HAP-1 (cell line): ENCODE measurements around the gene C5orf15.
A peak's percentile ranks its signal among the peaks of the same experiment; 100 is the strongest.

Experiments
- DNase-seq, 2 experiments: peaks; one replicate each; pipeline ENCODE4 v3.0.0-alpha.2; 2016 to 2020; ENCODE audit warnings: low spot score in 2 of 2
- H3K27me3 ChIP-seq: fragments of 250-450 bp; sonication (Bioruptor Pico); 2 replicates; pipeline ENCODE4 v1.5.1; 2020; ENCODE audit warnings: low read depth, mild to moderate bottlenecking, moderate library complexity
- H3K36me3 ChIP-seq: fragments of 250-450 bp; sonication (Bioruptor Pico); replicated peaks from 2 replicates; pipeline ENCODE4 v1.5.1; 2020; ENCODE audit warnings: mild to moderate bottlenecking
- H3K4me1 ChIP-seq: fragments of 250-450 bp; sonication (Bioruptor Pico); 2 replicates; pipeline ENCODE4 v1.5.1; 2020; ENCODE audit warnings: mild to moderate bottlenecking
- H3K4me3 ChIP-seq: fragments of 250-450 bp; sonication (Bioruptor Pico); 2 replicates; pipeline ENCODE4 v1.5.1; 2020; ENCODE audit warnings: mild to moderate bottlenecking, moderate library complexity
- H3K9me3 ChIP-seq: fragments of 250-450 bp; sonication (Bioruptor Pico); 2 replicates; pipeline ENCODE4 v1.5.1; 2020; ENCODE audit warnings: mild to moderate bottlenecking, moderate library complexity
- in situ Hi-C: fragments of 300-500 bp; cut with MboI; formaldehyde crosslinking; loops from 3 replicates; pipeline ENCODE4 v1.14.3; 2020; ENCODE audit warnings: low sequenced_read_pairs, inconsistent platforms, mixed read lengths

C5orf15 gene

GRCh38 chr5:133998807-133999206 lies 30.4 kb upstream of the C5orf15 start:
- no peaks in the 10 kb centered on the region for H3K27me3 ChIP-seq
- DNase-seq: no peak
- no peaks in the 10 kb centered on the region for H3K9me3 ChIP-seq
- H3K4me1 ChIP-seq: peaks cover 13% of the 10 kb centered on the region
- H3K36me3 ChIP-seq: peaks cover 30% of the 10 kb centered on the region
- in situ Hi-C loops: no loop called here
- H3K4me3 ChIP-seq: no peak overlapping the region

GRCh38 chr5:133998042-133998441 lies 29.6 kb upstream of the C5orf15 start:
- Histone ChIP-seq H3K4me1 (peaks cover 13% of the 10 kb centered on the region), H3K36me3 (peaks cover 25% of the 10 kb centered on the region), H3K4me3 (no peak overlapping the region), H3K27me3 (no peaks in the 10 kb centered on the region), H3K9me3 (no peaks in the 10 kb centered on the region)
- in situ Hi-C loops: no loop called here
- no peak for DNase-seq

DNA sequence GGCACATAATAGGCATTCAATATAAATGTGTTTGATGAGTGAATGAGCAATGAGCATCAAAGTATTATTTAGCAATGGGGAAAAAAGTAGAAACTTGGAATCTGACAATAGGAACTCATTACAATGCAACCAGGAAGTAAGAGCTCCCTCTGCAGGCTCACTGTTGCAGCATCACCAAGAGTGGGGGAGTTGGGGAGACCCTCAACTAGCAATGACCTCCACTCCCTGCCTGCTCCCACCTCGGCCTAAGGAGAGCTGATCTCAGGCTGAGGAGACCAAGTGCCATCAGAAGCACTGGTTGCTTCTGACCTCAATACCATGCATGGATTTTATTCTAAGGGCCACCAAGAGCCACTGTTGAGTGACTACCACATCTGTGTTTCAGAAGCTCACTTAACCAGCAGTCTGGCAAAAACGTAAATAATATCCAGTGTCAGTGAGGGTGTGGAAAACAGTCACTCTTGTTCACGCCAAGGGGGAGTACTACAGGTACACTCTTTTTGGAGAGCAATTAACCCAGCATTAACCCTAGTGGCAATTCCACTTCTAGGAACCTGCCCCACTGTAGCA lies 28.3 kb upstream of the C5orf15 start:
- Histone ChIP-seq H3K9me3 (no peaks in the 10 kb centered on the region), H3K27me3 (no peaks in the 10 kb centered on the region), H3K4me1 (peaks cover 5% of the 10 kb centered on the region), H3K4me3 (no peak overlapping the region), H3K36me3 (peaks cover 25% of the 10 kb centered on the region)
- in situ Hi-C loops: no loop called here
- DNase-seq: peak in 1 of 2 experiments; percentile 53

DNA sequence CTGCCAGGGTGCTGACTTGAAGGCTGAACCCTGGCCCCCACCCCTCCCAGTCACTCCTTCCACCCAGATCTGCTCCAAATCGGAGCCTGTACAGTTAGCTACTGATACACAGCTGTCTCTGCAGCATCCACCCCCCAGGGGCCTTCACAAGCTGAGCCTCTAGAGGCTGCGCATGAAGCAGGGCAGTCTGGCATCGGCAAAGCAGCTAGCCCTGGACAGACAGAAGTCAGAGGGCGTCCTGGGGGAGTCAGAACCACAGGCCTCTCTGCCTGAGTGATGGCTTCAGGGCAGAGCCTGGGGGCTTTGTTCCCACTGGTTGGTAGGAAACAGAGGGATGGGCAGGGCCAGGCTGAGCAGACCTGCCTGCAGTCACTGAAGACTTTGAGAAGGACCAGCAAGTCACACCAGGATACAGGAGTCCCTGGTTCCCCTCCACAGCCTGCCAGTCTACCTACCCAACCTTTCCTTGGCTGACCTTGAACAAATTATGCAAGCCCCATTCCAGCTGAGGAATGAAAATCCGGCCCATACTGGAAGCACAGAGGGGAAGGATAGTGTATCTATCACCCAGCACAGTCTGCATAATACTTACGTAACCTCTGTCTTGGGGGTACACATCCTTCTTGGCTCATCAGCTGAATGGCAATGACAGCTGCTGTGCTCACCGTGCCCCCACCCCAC lies 27.6 kb upstream of the C5orf15 start:
- no peak for DNase-seq

GRCh38 chr5:133995341-133995740 lies 26.9 kb upstream of the C5orf15 start:
- no peak overlapping the region for H3K4me3 ChIP-seq
- no peaks in the 10 kb centered on the region for H3K27me3 ChIP-seq
- H3K4me1 ChIP-seq: peaks cover 5% of the 10 kb centered on the region; the same call in 1 of the 2 replicates
- no peaks in the 10 kb centered on the region for H3K9me3 ChIP-seq
- in situ Hi-C loops: no loop called here
- peaks cover 28% of the 10 kb centered on the region for H3K36me3 ChIP-seq
- no peak for DNase-seq

More for the DNA sequence above, 27.6 kb upstream of the C5orf15 start:
- no peak overlapping the region for H3K4me3 ChIP-seq
- in situ Hi-C loops: no loop called here
- H3K9me3 ChIP-seq: no peaks in the 10 kb centered on the region
- no peaks in the 10 kb centered on the region for H3K27me3 ChIP-seq
- peaks cover 28% of the 10 kb centered on the region for H3K36me3 ChIP-seq
- H3K4me1 ChIP-seq: peaks cover 5% of the 10 kb centered on the region

DNA sequence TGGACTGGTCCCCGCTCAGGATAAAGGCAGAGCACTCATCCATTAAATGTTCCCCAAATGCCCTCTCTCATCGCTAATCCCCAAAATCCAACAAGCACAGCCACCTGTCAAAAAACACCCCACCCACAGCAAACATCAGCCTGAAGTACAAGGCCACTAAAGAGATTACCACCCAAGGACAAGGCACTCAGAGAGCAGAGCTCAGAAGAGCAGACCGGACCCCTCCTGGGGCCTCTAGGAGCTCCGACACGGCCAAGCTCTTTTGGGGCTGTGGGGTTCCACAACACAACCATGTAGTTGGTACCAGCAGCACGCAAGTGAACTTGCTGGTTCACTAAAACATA lies 26.5 kb upstream of the C5orf15 start:
- no peak for DNase-seq
- H3K27me3 ChIP-seq: no peaks in the 10 kb centered on the region
- H3K9me3 ChIP-seq: no peaks in the 10 kb centered on the region
- in situ Hi-C loops: no loop called here
- H3K4me3 ChIP-seq: no peak overlapping the region
- peaks cover 5% of the 10 kb centered on the region; the same call in 1 of the 2 replicates for H3K4me1 ChIP-seq
- peaks cover 29% of the 10 kb centered on the region for H3K36me3 ChIP-seq

DNA sequence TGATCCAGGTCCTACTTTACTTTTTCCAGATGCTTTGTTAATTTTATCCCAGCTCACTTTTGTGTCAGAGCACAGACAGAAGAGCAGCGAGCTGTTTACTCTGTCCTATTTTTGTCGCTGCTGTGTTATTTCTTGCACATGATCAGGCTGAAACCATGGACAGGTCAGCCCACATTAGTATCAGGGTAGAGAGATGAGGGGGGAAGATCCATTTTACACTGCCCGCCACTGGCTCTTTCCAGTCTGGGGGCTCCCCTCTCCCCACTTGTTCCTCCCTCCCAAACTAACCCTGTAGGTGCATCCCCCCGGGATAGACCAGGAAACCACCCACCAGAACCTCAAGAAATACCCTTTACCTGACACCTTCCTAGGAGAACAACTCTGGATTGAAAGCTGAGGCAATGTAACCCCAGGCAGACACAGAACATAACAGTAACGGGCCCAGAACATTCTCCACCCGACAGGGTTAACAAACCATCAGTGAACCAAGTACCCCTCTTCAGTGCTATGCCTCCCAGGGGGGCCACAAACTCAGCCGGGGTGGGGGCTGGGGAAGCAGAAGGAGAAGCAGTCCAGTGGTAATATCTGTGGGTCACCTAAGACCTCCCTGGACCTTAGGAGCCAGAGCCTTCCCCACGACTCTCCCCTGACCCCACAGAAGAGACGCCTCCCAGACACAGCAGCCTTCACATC lies 26.0 kb upstream of the C5orf15 start:
- peaks cover 5% of the 10 kb centered on the region; the same call in 1 of the 2 replicates for H3K4me1 ChIP-seq
- H3K9me3 ChIP-seq: no peaks in the 10 kb centered on the region
- no peaks in the 10 kb centered on the region for H3K27me3 ChIP-seq
- DNase-seq: no peak
- H3K36me3 ChIP-seq: peaks cover 34% of the 10 kb centered on the region
- no peak overlapping the region for H3K4me3 ChIP-seq
- in situ Hi-C loops: no loop called here

DNA sequence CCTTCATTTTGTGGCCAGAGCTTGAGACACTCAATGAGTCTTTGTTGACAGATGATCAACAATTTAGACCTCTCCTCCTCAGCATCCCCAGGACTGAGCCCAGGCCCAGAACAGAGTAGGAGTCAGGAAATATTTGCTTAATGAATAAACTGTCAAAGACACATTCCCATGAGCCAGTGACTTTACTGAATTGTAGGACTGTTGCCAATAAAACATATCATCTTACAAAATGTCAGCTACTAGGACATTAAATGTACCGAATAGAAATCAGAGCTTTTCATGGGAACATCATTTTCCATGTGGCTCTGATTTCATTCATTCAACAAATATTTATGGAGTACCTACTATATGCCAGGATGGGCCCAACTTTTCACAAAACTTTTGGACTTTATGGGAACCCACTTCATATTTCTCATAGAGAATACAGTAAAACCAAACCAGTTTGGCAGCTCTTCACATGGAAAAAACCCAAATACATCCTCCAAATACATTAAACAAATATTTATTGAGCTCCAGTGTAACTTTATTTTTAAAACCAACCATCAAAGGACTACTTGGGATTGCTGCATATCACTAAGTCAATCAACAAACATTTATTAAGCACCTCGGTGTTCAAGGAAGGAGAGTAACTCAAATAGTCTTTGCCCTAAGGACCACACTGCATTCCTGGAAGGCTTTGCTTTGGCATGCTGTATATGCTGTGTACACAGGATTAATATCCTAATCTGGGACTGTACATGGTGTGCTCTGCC lies 24.9 kb upstream of the C5orf15 start:
- H3K9me3 ChIP-seq: no peaks in the 10 kb centered on the region
- H3K4me1 ChIP-seq: peaks cover 5% of the 10 kb centered on the region; the same call in 1 of the 2 replicates
- H3K4me3 ChIP-seq: no peak overlapping the region
- no peaks in the 10 kb centered on the region for H3K27me3 ChIP-seq
- in situ Hi-C loops: no loop called here
- H3K36me3 ChIP-seq: peaks cover 42% of the 10 kb centered on the region
- DNase-seq: no peak

DNA sequence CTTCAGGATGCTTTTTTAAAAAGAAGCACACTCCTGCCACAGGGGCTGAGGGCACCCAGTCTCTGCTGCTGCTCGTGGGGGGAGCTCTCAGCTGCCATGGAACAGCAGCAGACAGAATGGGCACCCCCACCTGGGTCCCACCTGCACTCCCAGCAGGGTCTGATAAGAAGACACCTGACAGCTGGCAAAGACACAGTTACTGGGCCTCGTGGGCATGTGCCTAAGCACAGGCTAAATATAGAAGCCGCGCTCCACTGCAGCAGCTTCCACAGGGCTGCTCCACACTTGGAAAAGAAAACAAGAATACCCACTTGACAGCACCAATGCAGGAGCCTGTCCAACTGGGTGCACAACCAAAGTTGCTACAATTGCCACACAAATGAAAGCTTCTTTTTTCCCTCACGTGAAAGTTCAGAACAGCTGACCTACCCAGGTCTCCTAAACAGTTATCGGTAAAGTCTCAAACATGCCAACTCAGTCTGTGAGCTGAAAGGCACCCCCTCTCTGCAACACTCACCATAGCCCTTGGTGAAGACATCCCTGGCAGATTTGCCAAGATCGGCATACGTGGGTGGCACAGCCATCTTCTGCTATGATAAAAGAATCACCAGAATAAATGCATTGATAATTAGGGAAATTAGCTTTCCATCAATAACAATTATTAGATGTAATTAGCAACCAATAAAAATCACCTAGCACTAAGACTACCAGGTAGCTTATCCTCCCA lies 24.2 kb upstream of the C5orf15 start:
- H3K4me1 ChIP-seq: peaks cover 5% of the 10 kb centered on the region; the same call in 1 of the 2 replicates
- no peaks in the 10 kb centered on the region for H3K27me3 ChIP-seq
- no peak for DNase-seq
- H3K36me3 ChIP-seq: peaks cover 49% of the 10 kb centered on the region
- no peaks in the 10 kb centered on the region for H3K9me3 ChIP-seq
- in situ Hi-C loops: no loop called here
- H3K4me3 ChIP-seq: no peak overlapping the region

GRCh38 chr5:133991171-133991910 lies 22.9 kb upstream of the C5orf15 start:
- no peaks in the 10 kb centered on the region for H3K27me3 ChIP-seq
- H3K4me3 ChIP-seq: no peak overlapping the region
- no peak for DNase-seq
- in situ Hi-C loops: no loop called here
- no peaks in the 10 kb centered on the region for H3K9me3 ChIP-seq
- H3K4me1 ChIP-seq: no peaks in the 10 kb centered on the region; the same call in 1 of the 2 replicates
- H3K36me3 ChIP-seq: peaks cover 61% of the 10 kb centered on the region

DNA sequence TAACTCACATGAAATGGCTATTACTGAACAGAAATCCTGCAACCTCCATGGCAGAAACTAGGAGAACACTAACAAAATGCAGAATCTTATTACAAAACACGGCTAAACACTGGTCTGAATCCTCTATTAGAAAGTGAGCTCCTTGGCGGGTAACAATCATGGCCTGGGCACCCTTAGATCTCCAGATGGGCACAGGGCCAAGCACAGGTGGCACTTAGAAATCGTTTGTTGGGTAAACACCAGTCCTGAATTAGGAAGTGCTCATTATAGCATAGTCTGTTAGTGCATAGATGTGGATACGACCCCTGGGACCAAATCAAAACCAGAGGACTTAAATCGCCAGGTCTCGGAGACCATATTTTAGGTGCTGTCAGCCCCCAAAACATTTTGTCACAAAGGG lies 22.0 kb upstream of the C5orf15 start:
- H3K4me1 ChIP-seq: no peaks in the 10 kb centered on the region; the same call in 1 of the 2 replicates
- DNase-seq: no peak
- in situ Hi-C loops: no loop called here
- H3K4me3 ChIP-seq: no peak overlapping the region
- H3K9me3 ChIP-seq: no peaks in the 10 kb centered on the region
- no peaks in the 10 kb centered on the region for H3K27me3 ChIP-seq
- peaks cover 67% of the 10 kb centered on the region for H3K36me3 ChIP-seq

DNA sequence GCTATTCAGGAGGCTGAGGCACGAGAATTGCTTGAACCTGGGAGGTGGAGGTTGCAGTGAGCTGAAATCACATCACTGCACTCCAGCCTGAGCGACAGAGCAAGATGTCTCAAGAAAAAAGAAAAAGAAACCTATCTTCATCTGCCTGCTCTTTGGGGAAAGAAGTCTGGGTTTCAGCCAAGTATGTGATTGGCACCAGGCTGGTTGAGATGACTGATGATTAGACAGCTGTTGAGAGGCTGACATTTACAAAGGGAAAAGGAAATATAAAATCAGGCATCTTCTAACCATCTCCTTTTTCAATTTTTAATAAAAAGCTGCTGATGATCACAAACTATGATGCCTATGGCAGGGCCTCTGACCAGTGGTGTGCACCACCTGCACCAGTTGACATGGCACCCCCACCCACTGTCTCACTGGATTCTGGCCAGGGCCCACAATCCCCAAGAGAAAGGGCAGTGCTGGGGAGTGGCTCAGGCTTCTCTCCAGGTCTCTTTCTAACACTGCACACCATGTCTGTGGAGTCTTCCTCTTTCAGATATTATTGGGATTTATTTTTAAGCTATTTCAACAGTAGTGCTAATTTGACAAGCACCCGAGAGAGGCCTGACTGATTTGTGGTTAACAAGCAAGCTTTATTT lies 17.2 kb upstream of the C5orf15 start:
- DNase-seq: no peak
- Histone ChIP-seq H3K9me3 (no peaks in the 10 kb centered on the region), H3K4me3 (no peak overlapping the region), H3K27me3 (no peaks in the 10 kb centered on the region), H3K4me1 (no peaks in the 10 kb centered on the region), H3K36me3 (peaks cover 90% of the 10 kb centered on the region)
- in situ Hi-C loops: no loop called here
